Upper lobe of left lung (tissue), 4 donors: Measurements from ENCODE around the gene GLDN.

Experiments used
- CTCF ChIP-seq, 6 experiments: fragments of 450-650 bp in 4 of 6; fragments of 200-600 bp in 2 of 6; sonication (generic) in 2 of 6; IDR thresholded peaks; one replicate each; pipeline ENCODE4 v1.5.1; 2016 to 2019; ENCODE audit warnings: antibody characterized with exemption in 6 of 6
- EP300 ChIP-seq, 4 donors: sonication (generic); formaldehyde crosslinking; IDR thresholded peaks; one replicate each; pipeline ENCODE4 v1.5.1; 2017; ENCODE audit warnings: antibody characterized with exemption in 4 of 4, control low read depth in 2 of 4
- POLR2A ChIP-seq, 4 donors: fragments of 450-650 bp; IDR thresholded peaks; one replicate each; pipeline ENCODE4 v1.5.1; 2016 to 2017; ENCODE audit warnings: antibody characterized with exemption in 4 of 4, mild to moderate bottlenecking in 2 of 4
- POLR2AphosphoS5 ChIP-seq, 2 donors: sonication (generic); formaldehyde crosslinking; IDR thresholded peaks; one replicate each; pipeline ENCODE4 v1.5.1; 2017; ENCODE audit warnings: antibody characterized with exemption in 2 of 2

- TF ChIP-seq POLR2A (IDR thresholded peaks at IDR 0.05): no peak
- no peak for TF ChIP-seq CTCF (IDR thresholded peaks at IDR 0.05)
- no peak for TF ChIP-seq POLR2AphosphoS5 (IDR thresholded peaks at IDR 0.05)
- TF ChIP-seq EP300 (IDR thresholded peaks at IDR 0.05): no peak
These were observed 28.0 kb downstream of the GLDN start for GRCh38 chr15:51369451-51369761.
